DOHH2 (cell line): ENCODE measurements around the gene SYVN1.
A peak's percentile ranks its signal among the peaks of the same experiment; 100 is the strongest.

Experiments used
- H3F3A ChIP-seq: fragments of 200-600 bp; sonication (generic), shearing (Covaris generic); 2 replicates; pipeline ENCODE4 v1.6.0; 2016; ENCODE audit warnings: antibody characterized with exemption, mild to moderate bottlenecking; ENCODE audit not compliant: control insufficient read depth, insufficient read depth
- H3K27ac ChIP-seq: fragments of 200-600 bp; sonication (generic); 2 replicates; pipeline ENCODE4 v1.5.1; 2014; ENCODE audit warnings: low read depth, mild to moderate bottlenecking, low read length, moderate library complexity
- H3K27me3 ChIP-seq: fragments of 200-600 bp; sonication (generic); 2 replicates; pipeline ENCODE4 v1.6.1; 2014; ENCODE audit warnings: mild to moderate bottlenecking, low read length, mixed read lengths; ENCODE audit not compliant: control insufficient read depth
- H3K36me3 ChIP-seq: fragments of 200-600 bp; sonication (generic); 2 replicates; pipeline ENCODE4 v1.6.1; 2014; ENCODE audit warnings: mild to moderate bottlenecking, low read length, moderate library complexity, mixed read lengths; ENCODE audit not compliant: control insufficient read depth
- H3K4me1 ChIP-seq: fragments of 200-600 bp; sonication (generic); 2 replicates; pipeline ENCODE4 v1.6.1; 2014; ENCODE audit warnings: mild to moderate bottlenecking, low read length, mixed read lengths; ENCODE audit not compliant: control insufficient read depth
- H3K4me2 ChIP-seq: fragments of 200-600 bp; sonication (generic); 2 replicates; pipeline ENCODE4 v1.6.0; 2014; ENCODE audit warnings: mild to moderate bottlenecking, low read length, moderate library complexity
- H3K4me3 ChIP-seq: fragments of 200-600 bp; sonication (generic); 2 replicates; pipeline ENCODE4 v1.5.1; 2014; ENCODE audit warnings: mild to moderate bottlenecking, low read length, mixed read lengths
- H3K79me2 ChIP-seq: fragments of 200-600 bp; sonication (generic); 2 replicates; pipeline ENCODE4 v1.6.1; 2014; ENCODE audit warnings: mild to moderate bottlenecking, low read length, mixed read lengths; ENCODE audit not compliant: control insufficient read depth
- H3K9me2 ChIP-seq: fragments of 200-600 bp; sonication (generic); replicated peaks from 2 replicates; pipeline ENCODE4 v1.6.1; 2014; ENCODE audit warnings: mild to moderate bottlenecking, low read length, mixed read lengths; ENCODE audit not compliant: control insufficient read depth
- H3K9me3 ChIP-seq: fragments of 200-600 bp; sonication (generic); 2 replicates; pipeline ENCODE4 v1.6.1; 2014; ENCODE audit warnings: antibody characterized with exemption, low read length, mixed read lengths; ENCODE audit not compliant: control insufficient read depth, insufficient read depth
- H4K20me1 ChIP-seq: fragments of 200-600 bp; sonication (generic); 2 replicates; pipeline ENCODE4 v1.6.0; 2014; ENCODE audit warnings: low read depth, mild to moderate bottlenecking, antibody characterized with exemption, low read length, moderate library complexity; ENCODE audit not compliant: control insufficient read depth, insufficient read depth
- EZH2phosphoT487 ChIP-seq: fragments of 200-600 bp; sonication (generic); IDR thresholded peaks from 2 replicates; pipeline ENCODE4 v1.6.1; 2017; ENCODE audit warnings: borderline replicate concordance, mild to moderate bottlenecking, antibody characterized with exemption, low read length, moderate library complexity, mixed read lengths
- TF ChIP-seq, protein P1 (sequence below): fragments of 200-600 bp; sonication (generic); IDR thresholded peaks from one replicate; pipeline ENCODE4 v1.5.1; 2014; ENCODE audit warnings: antibody characterized with exemption, mild to moderate bottlenecking, low read depth, low read length; ENCODE audit not compliant: poor library complexity, severe bottlenecking

SYVN1 gene

DNA sequence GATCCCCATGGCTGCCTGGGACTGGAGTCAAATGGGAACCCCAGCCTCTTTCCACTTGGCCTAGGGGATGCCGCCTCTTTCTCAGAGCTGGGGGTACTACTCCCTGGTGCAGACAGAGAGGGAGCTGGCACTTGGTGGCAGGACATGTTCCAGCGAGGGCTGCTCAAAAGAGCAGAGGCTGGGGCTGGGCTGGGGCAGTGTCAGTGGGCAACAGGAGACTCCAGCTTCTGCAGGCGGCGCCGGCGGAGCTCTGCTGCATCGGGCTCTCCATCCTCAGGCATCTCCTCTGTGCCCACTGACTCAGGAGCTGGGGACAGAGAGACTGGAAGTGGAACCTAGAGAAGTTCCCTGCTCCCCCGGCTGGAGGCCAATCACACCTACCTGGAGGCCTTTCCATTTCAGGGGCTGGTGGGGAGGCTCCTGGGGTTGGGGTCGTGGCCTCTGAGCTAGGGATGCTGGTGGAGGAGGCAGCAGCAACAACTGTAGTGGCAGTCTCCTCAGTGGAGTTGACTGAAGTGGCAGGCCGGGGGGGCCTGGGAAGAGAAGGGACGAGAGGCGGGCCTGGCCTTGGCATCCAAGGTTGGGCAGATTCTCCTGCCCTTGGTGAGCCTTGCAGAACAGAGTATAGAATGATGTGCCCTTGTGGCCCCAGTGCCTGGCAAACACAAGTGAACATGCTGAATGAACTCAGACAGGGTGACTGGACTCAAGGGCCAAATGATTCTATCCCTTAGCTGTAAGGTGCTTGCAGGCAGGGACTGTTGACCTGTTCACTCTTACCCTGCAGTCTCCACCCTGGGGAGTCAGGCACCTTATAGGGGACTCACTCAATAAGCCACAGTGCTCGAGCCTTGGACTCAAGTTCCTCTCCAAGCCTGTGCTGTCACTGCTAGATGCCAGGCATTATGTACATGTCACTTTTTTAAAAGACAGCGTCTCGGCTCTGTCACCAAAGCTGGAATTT, 5.9 kb downstream of the SYVN1 start:
- no peaks in the 10 kb centered on the region for H3K9me3 ChIP-seq
- peaks cover 56% of the 10 kb centered on the region for H3K79me2 ChIP-seq
- no peaks in the 10 kb centered on the region for H3K27me3 ChIP-seq
- TF ChIP-seq EZH2phosphoT487 = no peak
- TF ChIP-seq, protein P1, sequence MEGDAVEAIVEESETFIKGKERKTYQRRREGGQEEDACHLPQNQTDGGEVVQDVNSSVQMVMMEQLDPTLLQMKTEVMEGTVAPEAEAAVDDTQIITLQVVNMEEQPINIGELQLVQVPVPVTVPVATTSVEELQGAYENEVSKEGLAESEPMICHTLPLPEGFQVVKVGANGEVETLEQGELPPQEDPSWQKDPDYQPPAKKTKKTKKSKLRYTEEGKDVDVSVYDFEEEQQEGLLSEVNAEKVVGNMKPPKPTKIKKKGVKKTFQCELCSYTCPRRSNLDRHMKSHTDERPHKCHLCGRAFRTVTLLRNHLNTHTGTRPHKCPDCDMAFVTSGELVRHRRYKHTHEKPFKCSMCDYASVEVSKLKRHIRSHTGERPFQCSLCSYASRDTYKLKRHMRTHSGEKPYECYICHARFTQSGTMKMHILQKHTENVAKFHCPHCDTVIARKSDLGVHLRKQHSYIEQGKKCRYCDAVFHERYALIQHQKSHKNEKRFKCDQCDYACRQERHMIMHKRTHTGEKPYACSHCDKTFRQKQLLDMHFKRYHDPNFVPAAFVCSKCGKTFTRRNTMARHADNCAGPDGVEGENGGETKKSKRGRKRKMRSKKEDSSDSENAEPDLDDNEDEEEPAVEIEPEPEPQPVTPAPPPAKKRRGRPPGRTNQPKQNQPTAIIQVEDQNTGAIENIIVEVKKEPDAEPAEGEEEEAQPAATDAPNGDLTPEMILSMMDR = no peak
- H3K27ac ChIP-seq = peak overlapping the region; percentile 100
- peaks cover 49% of the 10 kb centered on the region for H3K4me1 ChIP-seq
- peak overlapping the region; percentile 5; the same call in 1 of the 2 replicates for H3K4me2 ChIP-seq
- H3K36me3 ChIP-seq = peaks cover 96% of the 10 kb centered on the region
- H3K9me2 ChIP-seq = no peaks in the 10 kb centered on the region
- H3K4me3 ChIP-seq = no peak overlapping the region
- peaks cover 75% of the 10 kb centered on the region for H3F3A ChIP-seq
- peaks cover 23% of the 10 kb centered on the region; the same call in 1 of the 2 replicates for H4K20me1 ChIP-seq

DNA sequence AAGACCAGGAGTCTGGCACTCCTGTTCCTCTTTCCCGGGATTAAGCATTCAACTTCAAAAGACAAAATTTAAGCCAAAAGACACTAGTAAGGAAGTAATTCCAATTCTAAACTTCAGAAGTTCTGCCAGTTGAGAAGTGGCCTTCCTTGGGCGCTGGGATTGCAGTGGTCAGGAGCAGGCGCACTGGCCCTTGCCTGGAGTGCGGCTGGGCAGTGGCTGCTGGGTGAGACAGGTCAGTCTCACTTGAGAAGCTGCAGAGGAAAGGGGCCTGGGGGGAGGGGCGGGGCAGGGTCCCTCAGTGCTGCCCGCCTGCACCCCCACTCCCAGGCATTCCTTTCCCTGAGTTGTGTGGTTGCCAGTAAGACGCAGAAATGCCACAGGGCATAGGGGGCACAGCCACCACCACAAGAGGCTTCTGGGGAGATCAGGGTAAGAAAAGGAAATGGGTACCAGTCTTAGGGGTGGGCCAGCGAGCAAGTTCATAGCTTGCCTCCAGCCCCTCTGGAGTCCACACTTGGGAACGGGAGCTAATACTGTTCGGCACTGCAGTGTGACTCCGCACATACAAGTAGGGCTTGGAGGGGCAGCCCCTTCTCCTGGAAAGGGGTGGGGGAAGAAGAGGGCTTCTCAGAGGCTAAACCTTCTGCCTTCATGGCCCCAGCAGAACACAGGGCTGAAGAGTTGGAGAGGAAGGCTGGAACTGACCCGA, 6.7 kb downstream of the SYVN1 start:
- Histone ChIP-seq H3K36me3 (peaks cover 94% of the 10 kb centered on the region), H3F3A (peaks cover 69% of the 10 kb centered on the region)

DNA sequence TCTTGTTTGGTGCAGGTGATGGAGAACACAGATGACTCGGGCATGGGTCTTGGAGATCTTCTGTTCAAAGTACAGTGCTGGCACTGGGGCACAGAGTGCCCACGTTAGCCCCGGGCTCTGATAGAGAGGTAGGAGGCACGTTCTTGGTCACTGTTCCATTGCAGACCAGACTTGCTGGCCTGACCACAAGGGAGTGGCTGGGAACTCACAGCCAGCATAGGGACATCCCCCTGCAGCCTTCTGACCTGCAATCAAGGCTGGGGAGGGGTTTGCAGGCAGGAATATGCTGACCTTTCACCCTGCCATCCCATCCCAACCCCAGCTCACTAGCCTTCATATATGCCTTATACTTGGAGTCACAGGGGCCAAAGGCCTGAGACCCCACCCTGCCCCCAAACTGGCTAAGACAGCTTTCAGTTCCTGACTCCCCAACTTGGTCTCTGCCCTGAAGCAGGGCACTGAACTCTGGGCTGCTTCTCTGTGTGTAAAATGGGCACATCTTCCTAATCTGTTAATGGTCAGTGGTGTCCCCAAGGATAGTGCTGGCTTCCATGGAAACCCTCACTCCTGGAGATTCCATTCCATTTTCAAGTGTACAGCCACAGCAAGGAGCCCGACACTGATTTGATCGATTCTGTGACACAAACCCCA, 7.6 kb downstream of the SYVN1 start:
- Histone ChIP-seq H3K79me2 (peaks cover 59% of the 10 kb centered on the region), H3K9me3 (no peaks in the 10 kb centered on the region), H3K4me2 (no peak overlapping the region), H4K20me1 (peaks cover 20% of the 10 kb centered on the region; the same call in 1 of the 2 replicates), H3K27ac (peak overlapping the region; percentile 100), H3F3A (peaks cover 66% of the 10 kb centered on the region), H3K4me3 (no peak overlapping the region), H3K27me3 (no peaks in the 10 kb centered on the region), H3K4me1 (peaks cover 47% of the 10 kb centered on the region), H3K9me2 (no peaks in the 10 kb centered on the region), H3K36me3 (peaks cover 91% of the 10 kb centered on the region)
- no peak for TF ChIP-seq EZH2phosphoT487
- TF ChIP-seq, protein P1 = no peak

More for the DNA sequence above, 6.7 kb downstream of the SYVN1 start:
- H3K4me2 ChIP-seq = 0 out of 2 replicates have a peak overlapping the region, but pooled peaks have one; percentile 6
- H3K9me2 ChIP-seq = no peaks in the 10 kb centered on the region
- no peak for TF ChIP-seq EZH2phosphoT487
- TF ChIP-seq, protein P1 = no peak
- peaks cover 56% of the 10 kb centered on the region for H3K79me2 ChIP-seq
- H3K4me1 ChIP-seq = peaks cover 53% of the 10 kb centered on the region
- no peaks in the 10 kb centered on the region for H3K9me3 ChIP-seq
- no peak overlapping the region for H3K4me3 ChIP-seq
- peaks cover 23% of the 10 kb centered on the region; the same call in 1 of the 2 replicates for H4K20me1 ChIP-seq
- H3K27ac ChIP-seq = peak overlapping the region; percentile 100
- no peaks in the 10 kb centered on the region for H3K27me3 ChIP-seq
